Effector CD8-positive, alpha-beta T cell (primary cell): Measurements from ENCODE around the gene RASD1.
"Not testable (repeated sequence)": the region's sequence is repeated elsewhere in the genome, so short reads cannot be mapped to it uniquely, and the experiment has no call there.

Experiments used
- DNase-seq: peaks from one replicate; lab custom pipeline; 2025; lab: John Stamatoyannopoulos, UW

RASD1 gene

DNA sequence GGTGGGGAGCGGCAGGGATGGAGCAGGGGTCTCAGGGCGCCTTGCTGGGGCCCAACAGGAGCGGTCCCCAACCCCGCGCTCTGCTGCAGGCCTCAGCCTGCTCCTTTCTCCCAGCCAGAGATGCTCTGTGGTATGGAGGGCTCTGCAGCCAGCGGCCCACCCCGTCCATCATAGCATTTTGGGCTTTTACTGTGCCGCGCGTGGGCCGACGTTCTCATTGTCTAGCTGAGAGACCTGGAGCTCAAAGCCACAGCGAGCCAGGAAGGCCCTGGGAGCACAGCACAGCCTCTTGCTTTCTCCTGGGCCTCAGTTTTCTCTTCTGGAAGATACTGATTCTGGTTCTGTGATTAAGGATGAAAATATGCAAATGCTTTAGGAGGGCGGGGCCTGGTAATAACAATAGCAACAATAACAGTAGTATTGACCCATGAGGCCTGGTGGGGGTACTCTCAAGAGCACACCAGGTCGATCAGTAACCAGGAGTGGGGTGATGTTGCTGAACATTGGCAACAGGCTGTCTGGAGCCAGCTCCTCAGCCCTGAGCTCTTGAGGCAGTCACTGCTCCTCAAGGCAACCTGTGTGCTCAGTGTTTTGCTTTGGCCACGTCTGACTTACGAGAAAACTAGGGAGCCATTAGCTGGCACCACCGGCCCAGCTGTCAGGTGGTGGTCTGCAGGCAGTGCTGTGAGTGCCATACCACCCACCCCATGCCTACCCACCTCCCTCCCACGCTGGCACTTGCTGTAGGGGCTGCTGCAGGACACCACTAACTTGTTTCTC, 1.1 kb upstream of the RASD1 start:
- no peak for DNase-seq

DNA sequence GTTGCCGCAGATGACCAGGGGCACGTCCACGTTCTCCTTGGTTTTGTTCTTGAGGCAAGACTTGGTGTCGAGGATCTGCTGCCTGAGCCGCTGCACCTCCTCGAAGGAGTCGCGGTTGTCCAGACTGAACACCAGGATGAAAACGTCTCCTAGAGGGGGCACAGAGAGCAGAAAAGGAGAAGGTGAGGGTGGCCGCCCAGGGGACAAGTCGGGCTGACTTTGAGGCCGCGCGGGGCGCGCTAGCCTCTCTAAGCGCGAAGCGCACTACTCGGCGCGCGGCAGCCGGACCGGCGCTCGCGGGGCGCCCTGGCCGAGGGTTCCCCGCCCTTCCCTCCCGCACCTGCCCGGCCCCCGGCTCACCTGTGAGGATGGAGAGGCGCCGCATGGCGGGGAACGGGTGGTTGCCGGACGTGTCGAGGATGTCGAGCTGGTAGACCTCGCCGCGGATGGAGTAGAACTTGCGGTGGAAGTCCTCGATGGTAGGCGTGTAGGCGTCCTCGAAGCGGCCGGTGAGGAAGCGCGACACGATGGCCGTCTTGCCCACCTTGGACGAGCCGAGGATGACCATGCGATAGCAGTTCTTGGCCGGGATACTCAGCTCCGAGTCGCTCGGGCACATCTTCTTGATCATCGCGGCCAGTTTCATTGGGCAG, 533 bp downstream of the RASD1 start:
- no peak for DNase-seq

GRCh38 chr17:17494870-17495535, 1.2 kb downstream of the RASD1 start:
- DNase-seq: no peak

DNA sequence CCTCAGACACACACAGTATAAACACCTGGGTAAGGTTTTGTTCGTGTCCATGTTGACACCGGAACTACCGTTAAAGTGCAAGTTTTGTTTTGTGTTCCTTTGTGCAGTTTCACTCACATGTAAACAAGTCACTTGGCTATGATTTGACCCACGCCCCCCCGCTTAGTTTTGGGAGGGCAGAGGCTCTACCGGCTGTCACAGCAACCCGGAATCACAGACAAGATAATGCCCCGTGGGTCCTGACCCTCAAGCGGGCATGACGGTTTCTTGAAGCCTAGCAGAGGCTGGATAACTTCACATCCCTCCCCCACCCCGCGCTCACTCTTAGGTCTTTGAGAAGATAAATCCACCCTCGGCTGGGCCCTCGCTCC, 1.7 kb downstream of the RASD1 start:
- DNase-seq: no peak

- DNase-seq: no peak
These were observed 2.2 kb downstream of the RASD1 start for GRCh38 chr17:17493986-17494466.

GRCh38 chr17:17493249-17493985, 2.8 kb downstream of the RASD1 start:
- DNase-seq: no peak

- DNase-seq: no peak
These were observed 3.6 kb downstream of the RASD1 start for GRCh38 chr17:17492571-17492970.

DNA sequence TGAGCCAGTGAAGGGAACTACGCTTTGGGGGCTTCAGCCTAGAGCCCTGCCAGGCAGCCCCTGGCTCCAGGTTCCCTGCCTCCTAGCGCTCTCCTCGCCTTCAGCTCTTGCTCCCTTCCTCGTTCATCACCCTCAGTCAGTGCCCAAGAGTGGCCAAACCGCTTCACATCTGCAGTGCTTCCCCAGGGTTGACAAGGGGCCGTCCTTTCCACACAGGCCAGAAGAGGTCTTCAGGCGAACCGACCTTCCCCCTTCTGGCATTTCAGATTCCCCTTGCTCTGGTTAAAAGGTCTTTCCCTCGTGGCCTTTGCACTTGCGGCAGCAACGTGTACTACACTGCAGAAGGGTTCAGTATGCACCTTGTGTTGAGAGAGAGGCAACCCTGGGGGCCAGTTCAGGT, 4.1 kb downstream of the RASD1 start:
- DNase-seq: no peak

GRCh38 chr17:17491546-17491988, 4.6 kb downstream of the RASD1 start:
- DNase-seq: no peak

- no peak for DNase-seq
These were observed 5.1 kb downstream of the RASD1 start for GRCh38 chr17:17491031-17491471.

GRCh38 chr17:17487998-17488397, 8.2 kb downstream of the RASD1 start:
- no peak for DNase-seq

GRCh38 chr17:17486416-17486815, 9.8 kb downstream of the RASD1 start:
- DNase-seq: not testable (repeated sequence)

DNA sequence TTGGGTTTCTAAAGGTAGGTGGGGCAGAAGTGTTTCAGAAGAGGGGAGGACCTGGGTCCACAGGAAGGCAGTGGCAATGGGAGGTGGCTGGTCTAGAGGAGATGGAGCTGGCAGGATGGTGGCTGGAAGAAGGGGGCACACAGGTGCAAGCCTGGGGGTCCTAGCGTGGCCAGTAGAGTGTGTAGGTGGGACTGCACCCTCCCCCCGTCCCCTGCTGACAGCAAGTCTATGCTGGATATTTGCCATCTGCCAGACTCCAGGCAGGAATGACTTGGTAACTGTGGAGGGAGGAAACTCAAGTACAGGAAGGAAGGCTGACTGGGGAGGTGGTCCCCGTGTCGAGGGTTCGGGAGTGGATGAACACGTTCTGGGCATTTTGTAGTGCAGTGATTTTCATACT, 10.8 kb downstream of the RASD1 start:
- DNase-seq: no peak

- DNase-seq: no peak
These were observed 11.7 kb downstream of the RASD1 start for GRCh38 chr17:17484451-17484899.

- no peak for DNase-seq
These were observed 14.3 kb downstream of the RASD1 start for GRCh38 chr17:17481860-17482259.

DNA sequence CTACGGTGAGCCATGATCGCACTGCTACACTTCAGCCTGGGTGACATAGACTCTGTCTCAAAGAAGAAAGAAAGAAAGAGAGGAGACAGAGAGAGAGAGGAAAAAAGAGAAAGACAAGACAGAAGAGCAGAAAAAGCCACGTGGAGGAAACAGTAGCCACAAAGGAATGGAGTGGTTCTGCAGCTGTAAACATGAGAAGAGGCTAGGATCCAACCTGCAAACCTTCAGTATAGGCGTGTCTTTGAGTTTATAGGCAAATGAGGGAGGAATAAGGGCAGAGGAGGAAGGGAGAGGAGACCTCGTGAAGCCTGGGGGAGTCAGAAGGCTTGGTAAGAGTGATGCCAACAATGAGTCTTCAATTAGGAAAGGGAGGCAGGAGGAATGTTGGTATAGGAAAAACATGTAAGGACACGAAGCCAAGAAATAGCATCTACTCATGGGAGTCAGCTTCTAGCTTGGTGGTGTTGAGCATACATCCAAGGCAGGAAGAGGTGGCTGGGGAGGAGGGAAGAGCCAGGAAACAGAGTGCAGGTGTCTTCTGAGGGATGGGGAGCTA, 15.5 kb downstream of the RASD1 start:
- DNase-seq: no peak

- DNase-seq: no peak
These were observed 17.0 kb downstream of the RASD1 start for GRCh38 chr17:17479209-17479608.

GRCh38 chr17:17476865-17477467, 19.2 kb downstream of the RASD1 start, which contains the start of gene MED9:
Gene MED9 (plus strand): TSS chr17:17477000. CDS start chr17:17477042, 42 bp downstream.
- peak; percentile 94 for DNase-seq

- DNase-seq: no peak
These were observed 21.9 kb downstream of the RASD1 start for GRCh38 chr17:17474341-17474740.

- no peak for DNase-seq
These were observed 23.8 kb downstream of the RASD1 start for GRCh38 chr17:17472333-17472920.

DNA sequence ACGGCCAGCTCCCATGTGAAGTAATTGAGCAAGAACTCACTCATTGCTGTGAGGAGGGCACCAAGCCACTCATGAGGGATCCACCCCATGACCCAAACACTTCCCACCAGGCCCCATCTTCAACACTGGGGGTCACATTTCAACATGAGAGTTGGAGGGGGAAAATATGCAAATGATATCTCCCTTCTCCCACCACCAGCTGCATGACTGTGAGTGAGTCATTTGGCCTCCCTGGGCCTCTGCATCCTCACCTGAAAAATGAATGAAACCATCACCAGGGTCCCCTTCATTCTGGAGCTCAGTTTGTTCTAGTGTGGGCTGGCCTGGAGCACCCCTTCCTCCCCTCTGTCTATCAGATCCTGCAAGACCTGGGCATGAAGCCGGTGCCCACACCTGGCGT, 26.2 kb downstream of the RASD1 start:
- no peak for DNase-seq
